GM12878 (cell line): Measurements from ENCODE around the gene GNAL. TPM values are rescaled to one million over a fixed set of nuclear protein-coding genes. Genes with fewer than 3 reads are reported as not detected.

Experiments used
- ATAC-seq: fragments of 200-7000 bp; cut with Tn5 transposase; 3 replicates; pipeline ENCODE4 v1.9.1; 2020; ENCODE audit warnings: mild to moderate bottlenecking, moderate library complexity
- BruUV-seq: library from RNA; stranded (reverse); fragments of 400-500 nt; replicated peaks from 2 replicates; lab custom pipeline; 2021; lab: Mats Ljungman, UMichigan
- CTCF ChIA-PET: fragments of 300-600 bp; sonication (Branson Sonifier 250); formaldehyde crosslinking; extraction: SDS; loops from one replicate; lab custom pipeline; 2021; ENCODE audit warnings: inconsistent platforms; lab: Yijun Ruan, JAX
- POLR2A ChIA-PET: fragments of 350-600 bp; formaldehyde crosslinking; extraction: SDS; loops from one replicate; lab custom pipeline; 2021; ENCODE audit warnings: inconsistent platforms; lab: Charles Lee
- RAD21 ChIA-PET: fragments of 300-600 bp; sonication (Branson Sonifier 250); formaldehyde crosslinking; loops from one replicate; lab custom pipeline; 2023; ENCODE audit warnings: antibody characterized with exemption; ENCODE audit not compliant: unreplicated experiment; lab: Charles Lee
- SMC1A ChIA-PET: fragments of 300-600 bp; sonication (Branson Sonifier 250); formaldehyde crosslinking; loops from one replicate; lab custom pipeline; 2023; ENCODE audit not compliant: unreplicated experiment, uncharacterized antibody; lab: Charles Lee
- DNase-seq: peaks from one replicate; pipeline ENCODE4 v3.0.0-alpha.2; 2011; ENCODE audit warnings: low read depth, low spot score
- FAIRE-seq: peaks from 3 replicates; lab custom pipeline; 2011; peaks lifted over from hg19 to GRCh38; lab: Jason Lieb, UNC
- H2AFZ ChIP-seq: 2 replicates; pipeline ENCODE4 v1.6.0; 2011; ENCODE audit warnings: low read depth, low read length, control low read depth; ENCODE audit not compliant: control insufficient read depth
- H3K27ac ChIP-seq: 2 replicates; pipeline ENCODE4 v1.5.1; 2011; ENCODE audit warnings: control low read depth; ENCODE audit not compliant: control insufficient read depth, insufficient read depth
- H3K27me3 ChIP-seq, 2 experiments: replicated peaks in 1 of 2; 2 replicates each; pipeline versions ENCODE4 v1.6.0 to v1.6.1; 2011; ENCODE audit warnings: low read length in 1 of 2; ENCODE audit not compliant: control insufficient read depth in 2 of 2, insufficient read depth in 2 of 2
- H3K36me3 ChIP-seq, 2 experiments: 2 replicates each; pipeline ENCODE4 v1.5.1; 2011; ENCODE audit warnings: low read length in 1 of 2; ENCODE audit not compliant: control insufficient read depth in 2 of 2, insufficient read depth in 2 of 2
- H3K4me1 ChIP-seq: 2 replicates; pipeline ENCODE4 v1.6.1; 2011; ENCODE audit warnings: mild to moderate bottlenecking, low read length, moderate library complexity, mixed read lengths; ENCODE audit not compliant: control insufficient read depth, insufficient read depth
- H3K4me2 ChIP-seq: 2 replicates; pipeline ENCODE4 v1.6.0; 2011; ENCODE audit warnings: control low read depth; ENCODE audit not compliant: control insufficient read depth, insufficient read depth
- H3K4me3 ChIP-seq: fragments of 200-600 bp; sonication (generic); 2 replicates; pipeline ENCODE4 v1.5.1; 2016
- H3K79me2 ChIP-seq: 2 replicates; pipeline ENCODE4 v1.6.0; 2011; ENCODE audit warnings: low read length; ENCODE audit not compliant: control insufficient read depth, insufficient read depth
- H3K9ac ChIP-seq: 2 replicates; pipeline ENCODE4 v1.8.0; 2011; ENCODE audit warnings: low read length, control low read depth, mixed read lengths; ENCODE audit not compliant: control insufficient read depth, insufficient read depth
- H3K9me3 ChIP-seq: replicated peaks from 3 replicates; pipeline ENCODE4 v1.5.1; 2011; ENCODE audit warnings: mild to moderate bottlenecking, low read length; ENCODE audit not compliant: control insufficient read depth, insufficient read depth
- H4K20me1 ChIP-seq: 2 replicates; pipeline ENCODE4 v1.6.0; 2011; ENCODE audit not compliant: control insufficient read depth, insufficient read depth
- ETV6 ChIP-seq, 2 experiments: fragments of 450-650 bp in 1 of 2; IDR thresholded peaks in 1 of 2; conservative IDR thresholded peaks in 1 of 2; 2 replicates each; pipeline ENCODE4 v1.6.1; 2014; ENCODE audit warnings: antibody characterized with exemption in 1 of 2, borderline replicate concordance in 1 of 2, low read depth in 1 of 2, mild to moderate bottlenecking in 1 of 2, moderate library complexity in 1 of 2
- EZH2 ChIP-seq: IDR thresholded peaks from 2 replicates; pipeline ENCODE4 v1.6.1; 2012; ENCODE audit warnings: low read depth, mild to moderate bottlenecking, control low read depth, inconsistent platforms, low read length, borderline replicate concordance; ENCODE audit not compliant: control insufficient read depth
- FOXK2 ChIP-seq: fragments of 450-650 bp; IDR thresholded peaks from 2 replicates; pipeline ENCODE4 v1.6.1; 2017; ENCODE audit warnings: mild to moderate bottlenecking, moderate library complexity
- HDAC6 ChIP-seq: fragments of 200-600 bp; sonication (generic); IDR thresholded peaks from one replicate; pipeline ENCODE4 v1.8.0; 2017; ENCODE audit warnings: antibody characterized with exemption; ENCODE audit not compliant: unreplicated experiment
- KLF5 ChIP-seq: fragments of 450-650 bp; IDR thresholded peaks from 2 replicates; pipeline ENCODE4 v1.6.1; 2014; ENCODE audit warnings: mild to moderate bottlenecking; ENCODE audit not compliant: partially characterized antibody
- NFIC ChIP-seq: IDR thresholded peaks from 2 replicates; pipeline ENCODE4 v1.6.1; 2012; ENCODE audit warnings: low read depth, mild to moderate bottlenecking, inconsistent platforms, low read length, moderate library complexity
- NR2C1 ChIP-seq: fragments of 450-650 bp; IDR thresholded peaks from 2 replicates; pipeline ENCODE4 v1.6.1; 2017; ENCODE audit warnings: antibody characterized with exemption, mild to moderate bottlenecking, moderate library complexity
- RAD51 ChIP-seq: fragments of 450-650 bp; IDR thresholded peaks from 2 replicates; pipeline ENCODE4 v1.6.1; 2016; ENCODE audit warnings: moderate library complexity, mild to moderate bottlenecking, inconsistent platforms
- RBBP5 ChIP-seq: fragments of 200-600 bp; sonication (generic); conservative IDR thresholded peaks from 2 replicates; pipeline ENCODE4 v1.6.1; 2016
- SMC3 ChIP-seq: IDR thresholded peaks from 2 replicates; pipeline ENCODE4 v1.6.1; 2011; ENCODE audit warnings: low read length, improper control_type of control experiment, borderline replicate concordance
- TAF1 ChIP-seq: IDR thresholded peaks from 2 replicates; pipeline ENCODE4 v1.6.1; 2011; ENCODE audit warnings: mild to moderate bottlenecking, low read depth, low read length, borderline replicate concordance
- ZNF207 ChIP-seq: fragments of 450-650 bp; IDR thresholded peaks from 2 replicates; pipeline ENCODE4 v1.6.1; 2014; ENCODE audit warnings: antibody characterized with exemption, mild to moderate bottlenecking, borderline replicate concordance
- WGBS: methylation state at CpG from one replicate; pipeline ENCODE4 v1.1.6; 2016; ENCODE audit warnings: low lambda C conversion rate; ENCODE audit not compliant: insufficient replicate concordance, insufficient coverage; ENCODE audit errors: missing lambda C conversion rate; 5-methylcytosine and 5-hydroxymethylcytosine counted together
- in situ Hi-C: fragments of 300-500 bp; cut with MboI; formaldehyde crosslinking; loops from 9 replicates; pipeline ENCODE4 v1.14.3; 2018; ENCODE audit warnings: mixed read lengths
- intact Hi-C: fragments of 100-400 bp; cut with micrococcal nuclease; formaldehyde crosslinking; loops from one replicate; pipeline ENCODE4 v1.14.2; 2022; ENCODE audit not compliant: unreplicated experiment
- polyA plus RNA-seq, 11 experiments: library from polyadenylated mRNA; depleted of rRNA in 4 of 11; unstranded in 6 of 11; stranded (reverse) in 5 of 11; fragments of >200 nt; fragmentation: Nextera tagmentation in 4 of 11; fragmentation: Illumina TruSeq in 1 of 11; extraction: Ambion mirVana in 4 of 11; extraction: Trizol in 1 of 11; gene quantifications; 1 replicate in 1 of 11; 2 replicates in 10 of 11; pipeline versions ENCODE4 v1.2.1 to v1.2.3, GENCODE V29; 2011 to 2016; ENCODE audit warnings: inconsistent platforms in 2 of 11, missing spikeins in 2 of 11, low read depth in 1 of 11
- total RNA-seq, 4 experiments: library from RNA; depleted of rRNA in 3 of 4; stranded (reverse); fragments of >200 nt in 3 of 4; fragmentation: Illumina TruSeq in 1 of 4; extraction: Trizol in 1 of 4; gene quantifications; 2 replicates each; pipeline versions ENCODE4 v1.2.1 to v1.2.3, GENCODE V29; 2013 to 2021
- TF ChIP-seq, protein P1 (sequence below): fragments of 450-650 bp; IDR thresholded peaks from 2 replicates; pipeline ENCODE4 v1.6.1; 2016; ENCODE audit warnings: mild to moderate bottlenecking
- TF ChIP-seq, protein P2 (sequence below): IDR thresholded peaks from 2 replicates; pipeline ENCODE4 v1.6.1; 2012; ENCODE audit warnings: mild to moderate bottlenecking, low read depth, low read length
- TF ChIP-seq, protein P3 (sequence below): fragments of 450-650 bp; formaldehyde crosslinking; IDR thresholded peaks from 2 replicates; pipeline ENCODE4 v1.4.0; 2022; ENCODE audit warnings: mild to moderate bottlenecking, moderate library complexity

The GNAL gene
- total and polyA plus RNA-seq, 10 of the 15 experiments (the other 5 are each of a cell fraction or from before 2014, with no cell fraction given), result 0.02 to 0.39 (median 0.05) TPM; not detected in 5

DNA sequence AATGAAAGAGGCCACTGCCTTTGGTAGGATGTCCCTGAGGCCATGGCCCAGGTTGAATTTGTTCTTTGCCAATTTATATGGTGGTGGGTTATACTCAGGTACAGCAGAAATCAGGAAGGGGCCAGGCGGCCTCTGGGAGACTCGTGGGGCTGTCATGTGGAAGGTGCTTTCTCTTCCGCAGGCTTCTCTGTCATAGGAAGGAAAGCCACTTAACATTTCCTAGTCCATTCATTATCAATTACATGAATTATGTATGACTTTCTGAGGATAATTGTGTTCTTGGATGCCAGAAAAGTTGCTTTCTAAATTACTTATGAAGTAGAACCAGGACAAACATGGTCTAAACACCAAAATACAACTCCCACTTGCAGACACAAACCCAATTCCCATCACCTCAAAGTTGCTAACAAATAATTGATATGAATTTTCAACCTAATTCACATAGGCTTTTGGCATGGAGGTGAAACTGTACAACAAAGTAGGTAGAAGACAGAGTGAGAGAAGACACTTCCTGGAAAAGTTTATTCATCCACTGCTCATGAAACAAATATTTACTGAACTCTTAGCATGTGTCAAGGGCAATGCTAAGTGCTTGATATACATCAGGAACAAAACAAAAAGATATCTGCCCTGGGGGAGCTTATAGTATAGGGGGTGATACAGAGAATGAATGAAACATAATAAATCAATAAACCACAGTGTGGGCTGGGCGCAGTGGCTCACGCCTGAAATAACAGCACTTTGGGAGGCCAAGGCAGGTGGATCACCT lies 111.7 kb downstream of the GNAL start (continued):
- TF ChIP-seq EZH2 (no peak), NFIC (no peak), TAF1 (no peak), RAD51 (no peak), ETV6 (conservative IDR thresholded peaks at IDR 0.05 in 1 of 2, IDR thresholded peaks at IDR 0.05 in 1 of 2; ENCODE audit: borderline replicate concordance in 1 of 2, low read depth in 1 of 2) (no peak), FOXK2 (no peak), HDAC6 (no peak), KLF5 (no peak)
- TF ChIP-seq, protein P1, sequence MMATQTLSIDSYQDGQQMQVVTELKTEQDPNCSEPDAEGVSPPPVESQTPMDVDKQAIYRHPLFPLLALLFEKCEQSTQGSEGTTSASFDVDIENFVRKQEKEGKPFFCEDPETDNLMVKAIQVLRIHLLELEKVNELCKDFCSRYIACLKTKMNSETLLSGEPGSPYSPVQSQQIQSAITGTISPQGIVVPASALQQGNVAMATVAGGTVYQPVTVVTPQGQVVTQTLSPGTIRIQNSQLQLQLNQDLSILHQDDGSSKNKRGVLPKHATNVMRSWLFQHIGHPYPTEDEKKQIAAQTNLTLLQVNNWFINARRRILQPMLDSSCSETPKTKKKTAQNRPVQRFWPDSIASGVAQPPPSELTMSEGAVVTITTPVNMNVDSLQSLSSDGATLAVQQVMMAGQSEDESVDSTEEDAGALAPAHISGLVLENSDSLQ, result no peak

DNA sequence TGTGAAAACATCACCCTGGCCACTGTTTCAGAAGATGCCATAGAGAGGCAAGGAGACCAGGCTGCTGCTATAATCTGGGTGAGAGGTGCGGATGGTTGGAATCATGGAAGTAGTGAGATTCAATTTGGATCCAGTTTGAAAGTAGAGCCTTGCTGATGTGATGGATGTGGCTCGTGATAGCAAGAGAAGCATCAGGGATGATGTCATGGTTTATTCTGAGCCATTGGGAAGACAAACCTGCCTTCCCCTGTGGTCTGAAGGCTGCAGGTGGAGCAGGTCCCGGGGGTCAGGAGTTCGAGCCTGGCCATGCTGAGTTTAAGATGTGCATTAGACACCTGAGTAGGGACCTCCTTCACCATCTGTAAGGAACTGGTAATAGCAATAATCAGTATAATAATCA lies 112.5 kb downstream of the GNAL start:
- BruUV-seq, result no TSS peak
- ATAC-seq, result no peak
- CTCF ChIA-PET, result no interaction called here
- POLR2A ChIA-PET, result no interaction called here
- no peaks in the 10 kb centered on the region for H4K20me1 ChIP-seq
- H3K4me2 ChIP-seq, result no peak overlapping the region
- intact Hi-C loops (no loop called here), in situ Hi-C loops (no loop called here)
- WGBS, result 38% methylated on average over 4 of the region's 4 CpGs
- no peak overlapping the region for H3K4me3 ChIP-seq
- SMC1A ChIA-PET, result no interaction called here
- H3K79me2 ChIP-seq, result no peaks in the 10 kb centered on the region
- no peak for DNase-seq
- no peak overlapping the region for H3K9ac ChIP-seq
- H3K4me1 ChIP-seq, result no peaks in the 10 kb centered on the region
- H2AFZ ChIP-seq, result no peak overlapping the region
- RAD21 ChIA-PET, result no interaction called here
- H3K9me3 ChIP-seq, result no peaks in the 10 kb centered on the region
- H3K36me3 ChIP-seq, result no peaks in the 10 kb centered on the region
- H3K27me3 ChIP-seq, result no peaks in the 10 kb centered on the region; a peak in 1 of 4 replicates
- H3K27ac ChIP-seq, result no peak overlapping the region
- FAIRE-seq, result no peak
- TF ChIP-seq, protein P2, sequence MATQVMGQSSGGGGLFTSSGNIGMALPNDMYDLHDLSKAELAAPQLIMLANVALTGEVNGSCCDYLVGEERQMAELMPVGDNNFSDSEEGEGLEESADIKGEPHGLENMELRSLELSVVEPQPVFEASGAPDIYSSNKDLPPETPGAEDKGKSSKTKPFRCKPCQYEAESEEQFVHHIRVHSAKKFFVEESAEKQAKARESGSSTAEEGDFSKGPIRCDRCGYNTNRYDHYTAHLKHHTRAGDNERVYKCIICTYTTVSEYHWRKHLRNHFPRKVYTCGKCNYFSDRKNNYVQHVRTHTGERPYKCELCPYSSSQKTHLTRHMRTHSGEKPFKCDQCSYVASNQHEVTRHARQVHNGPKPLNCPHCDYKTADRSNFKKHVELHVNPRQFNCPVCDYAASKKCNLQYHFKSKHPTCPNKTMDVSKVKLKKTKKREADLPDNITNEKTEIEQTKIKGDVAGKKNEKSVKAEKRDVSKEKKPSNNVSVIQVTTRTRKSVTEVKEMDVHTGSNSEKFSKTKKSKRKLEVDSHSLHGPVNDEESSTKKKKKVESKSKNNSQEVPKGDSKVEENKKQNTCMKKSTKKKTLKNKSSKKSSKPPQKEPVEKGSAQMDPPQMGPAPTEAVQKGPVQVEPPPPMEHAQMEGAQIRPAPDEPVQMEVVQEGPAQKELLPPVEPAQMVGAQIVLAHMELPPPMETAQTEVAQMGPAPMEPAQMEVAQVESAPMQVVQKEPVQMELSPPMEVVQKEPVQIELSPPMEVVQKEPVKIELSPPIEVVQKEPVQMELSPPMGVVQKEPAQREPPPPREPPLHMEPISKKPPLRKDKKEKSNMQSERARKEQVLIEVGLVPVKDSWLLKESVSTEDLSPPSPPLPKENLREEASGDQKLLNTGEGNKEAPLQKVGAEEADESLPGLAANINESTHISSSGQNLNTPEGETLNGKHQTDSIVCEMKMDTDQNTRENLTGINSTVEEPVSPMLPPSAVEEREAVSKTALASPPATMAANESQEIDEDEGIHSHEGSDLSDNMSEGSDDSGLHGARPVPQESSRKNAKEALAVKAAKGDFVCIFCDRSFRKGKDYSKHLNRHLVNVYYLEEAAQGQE, result no peak
- no peak for TF ChIP-seq ZNF207
- TF ChIP-seq, protein P3, sequence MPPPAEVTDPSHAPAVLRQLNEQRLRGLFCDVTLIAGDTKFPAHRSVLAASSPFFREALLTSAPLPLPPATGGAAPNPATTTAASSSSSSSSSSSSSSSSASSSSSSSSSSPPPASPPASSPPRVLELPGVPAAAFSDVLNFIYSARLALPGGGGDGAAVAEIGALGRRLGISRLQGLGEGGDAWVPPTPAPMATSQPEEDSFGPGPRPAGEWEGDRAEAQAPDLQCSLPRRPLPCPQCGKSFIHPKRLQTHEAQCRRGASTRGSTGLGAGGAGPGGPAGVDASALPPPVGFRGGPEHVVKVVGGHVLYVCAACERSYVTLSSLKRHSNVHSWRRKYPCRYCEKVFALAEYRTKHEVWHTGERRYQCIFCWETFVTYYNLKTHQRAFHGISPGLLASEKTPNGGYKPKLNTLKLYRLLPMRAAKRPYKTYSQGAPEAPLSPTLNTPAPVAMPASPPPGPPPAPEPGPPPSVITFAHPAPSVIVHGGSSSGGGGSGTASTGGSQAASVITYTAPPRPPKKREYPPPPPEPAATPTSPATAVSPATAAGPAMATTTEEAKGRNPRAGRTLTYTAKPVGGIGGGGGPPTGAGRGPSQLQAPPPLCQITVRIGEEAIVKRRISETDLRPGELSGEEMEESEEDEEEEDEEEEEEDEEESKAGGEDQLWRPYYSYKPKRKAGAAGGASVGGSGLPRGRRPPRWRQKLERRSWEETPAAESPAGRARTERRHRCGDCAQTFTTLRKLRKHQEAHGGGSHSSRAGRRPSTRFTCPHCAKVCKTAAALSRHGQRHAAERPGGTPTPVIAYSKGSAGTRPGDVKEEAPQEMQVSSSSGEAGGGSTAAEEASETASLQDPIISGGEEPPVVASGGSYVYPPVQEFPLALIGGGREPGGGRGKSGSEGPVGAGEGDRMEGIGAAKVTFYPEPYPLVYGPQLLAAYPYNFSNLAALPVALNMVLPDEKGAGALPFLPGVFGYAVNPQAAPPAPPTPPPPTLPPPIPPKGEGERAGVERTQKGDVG, result no peak
- TF ChIP-seq NR2C1, result no peak
- TF ChIP-seq RBBP5, result no peak
- TF ChIP-seq SMC3, result no peak
